ENCODE data around the gene RPL22L1.
"Not testable (repeated sequence)": the region's sequence is repeated elsewhere in the genome, so short reads cannot be mapped to it uniquely, and the experiment has no call there.

The RPL22L1 gene

DNA sequence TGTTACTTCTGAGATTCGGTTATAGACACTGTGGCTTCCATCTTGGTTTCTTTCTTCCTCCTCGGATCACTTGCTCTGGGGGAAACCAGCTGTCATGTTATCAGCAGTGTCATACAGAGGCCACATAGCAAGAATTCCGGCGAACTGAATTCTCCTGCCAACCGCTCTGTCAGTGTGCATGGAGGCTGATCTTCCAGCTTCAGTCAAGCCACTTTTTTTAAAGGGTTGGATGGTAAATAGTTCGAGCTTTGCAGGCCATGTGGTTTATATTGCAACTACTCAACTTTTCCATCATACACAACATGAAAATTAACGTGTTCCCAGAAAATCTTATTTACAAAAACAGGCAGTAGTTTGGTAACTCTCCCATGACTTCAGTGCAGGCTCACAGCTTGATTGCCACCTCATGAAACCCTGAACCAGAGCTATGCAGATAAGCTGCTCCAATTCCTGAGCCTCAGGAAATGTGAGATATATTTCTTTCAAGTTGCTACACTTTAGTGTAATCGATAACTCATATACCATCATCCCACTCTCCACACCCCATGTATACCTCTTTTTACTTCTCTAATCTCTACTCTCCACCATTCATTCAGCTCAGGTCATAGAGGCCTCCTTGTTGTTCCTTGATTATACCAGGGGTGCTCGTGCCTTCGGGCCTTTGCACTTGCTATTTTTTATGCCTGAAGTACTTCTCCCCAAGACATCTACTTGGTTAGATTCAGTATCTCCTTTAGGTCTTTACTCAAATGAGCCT lies 7.2 kb downstream of the RPL22L1 start:
- Mint-ChIP-seq H3K9me3 (no peaks in the 10 kb centered on the region), H3K36me3 (peaks cover 19% of the 10 kb centered on the region), H3K4me1 (peaks cover 16% of the 10 kb centered on the region), H3K27ac (peak overlapping the region; percentile 66), H3K4me3 (no peak overlapping the region), H3K27me3 (no peaks in the 10 kb centered on the region)

DNA sequence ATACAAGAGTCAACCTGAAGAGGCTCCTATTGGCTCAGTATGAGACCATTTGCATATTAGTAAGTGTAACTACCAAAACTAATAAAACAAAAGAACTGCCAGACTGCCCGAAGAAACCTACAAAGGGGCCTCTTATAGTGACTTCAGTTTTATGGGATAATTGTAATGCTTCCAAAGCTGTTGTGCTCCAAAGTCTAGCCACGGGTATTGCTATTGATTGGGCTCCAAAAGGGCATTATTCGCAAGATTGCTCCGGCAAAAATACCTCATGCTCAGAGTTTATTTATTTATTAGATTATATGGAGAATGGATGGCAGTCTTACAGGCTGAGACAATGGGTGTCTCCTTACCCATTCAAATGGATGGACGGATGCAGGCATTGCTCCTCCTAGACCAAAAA lies 11.4 kb downstream of the RPL22L1 start:
- Mint-ChIP-seq H3K27me3 (no peaks in the 10 kb centered on the region), H3K4me1 (peaks cover 9% of the 10 kb centered on the region), H3K4me3 (no peak overlapping the region), H3K9me3 (no peaks in the 10 kb centered on the region), H3K36me3 (no peaks in the 10 kb centered on the region), H3K27ac (no peak overlapping the region)

DNA sequence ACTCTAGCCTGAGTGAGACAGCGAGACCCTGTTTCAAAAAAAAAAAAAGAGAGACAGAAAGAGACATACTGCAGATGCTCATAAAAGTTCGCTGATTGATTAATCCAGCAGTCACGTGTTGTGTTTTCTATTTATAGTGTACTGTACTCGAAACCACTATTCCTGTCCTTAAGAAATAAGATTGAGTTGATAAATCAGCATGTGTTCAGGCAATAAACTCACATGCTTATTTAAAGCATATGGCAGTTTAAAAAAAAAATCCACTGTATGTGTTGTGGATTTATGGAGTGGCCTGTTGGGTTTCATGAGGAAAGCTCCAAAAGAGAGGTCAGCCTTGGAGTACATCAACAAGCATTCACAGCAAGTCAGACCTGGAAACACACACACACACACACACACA lies 17.7 kb downstream of the RPL22L1 start:
- H3K27me3 Mint-ChIP-seq: no peaks in the 10 kb centered on the region
- no peak overlapping the region for H3K27ac Mint-ChIP-seq
- H3K4me1 Mint-ChIP-seq: peaks cover 4% of the 10 kb centered on the region
- H3K36me3 Mint-ChIP-seq: no peaks in the 10 kb centered on the region
- H3K9me3 Mint-ChIP-seq: no peaks in the 10 kb centered on the region
- H3K4me3 Mint-ChIP-seq: no peak overlapping the region

DNA sequence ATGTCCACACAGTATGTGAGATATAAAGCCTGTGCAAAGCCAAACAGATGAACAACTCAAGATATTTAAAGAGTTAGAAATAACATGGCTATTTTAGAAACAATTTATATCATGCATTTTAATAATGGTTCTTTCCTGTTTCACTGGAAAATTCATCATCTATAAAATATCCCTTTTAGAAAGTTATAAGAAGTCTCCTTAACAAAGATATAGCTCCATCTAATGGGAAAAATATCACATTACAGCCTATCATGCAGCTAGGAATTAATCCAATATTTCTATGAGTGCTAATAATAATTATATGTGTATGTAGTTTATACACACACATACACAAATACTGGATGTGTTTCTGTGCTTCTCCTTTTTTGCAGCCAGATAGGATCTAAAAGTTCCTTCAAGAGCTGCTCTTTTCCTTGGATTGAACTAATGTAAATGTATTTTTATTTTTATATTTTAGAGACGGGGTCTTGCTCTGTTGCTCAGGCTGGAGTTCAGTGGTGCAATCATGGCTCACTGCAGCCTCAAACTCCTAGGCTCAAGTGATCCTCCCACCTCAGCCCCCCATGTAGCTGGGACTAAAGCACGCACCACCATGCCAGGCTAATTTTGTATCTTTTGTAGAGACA lies 21.6 kb downstream of the RPL22L1 start:
- H3K27ac Mint-ChIP-seq: no peak overlapping the region

DNA sequence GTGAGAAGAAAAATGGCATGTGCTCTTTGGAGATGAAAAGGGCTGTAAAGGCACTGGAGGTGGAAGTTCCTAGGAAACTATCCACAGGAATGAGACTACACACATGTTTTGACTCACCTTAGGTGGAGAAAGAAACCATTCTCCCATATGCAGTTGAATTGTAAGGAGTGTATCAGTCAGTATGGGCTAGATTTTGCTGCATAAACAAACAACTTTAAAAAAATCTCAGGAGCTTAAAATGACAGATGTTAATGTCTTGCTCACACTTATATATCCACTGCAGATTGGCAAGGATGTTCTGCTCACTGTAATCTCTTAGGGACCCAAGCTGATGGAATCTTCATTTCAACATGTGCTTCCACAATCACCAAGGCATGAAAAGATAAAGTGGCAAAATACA lies 25.6 kb downstream of the RPL22L1 start:
- Mint-ChIP-seq H3K27me3 (peaks cover 5% of the 10 kb centered on the region), H3K4me1 (no peaks in the 10 kb centered on the region), H3K9me3 (peaks cover 9% of the 10 kb centered on the region), H3K4me3 (no peak overlapping the region), H3K27ac (no peak overlapping the region), H3K36me3 (no peaks in the 10 kb centered on the region)

More for the DNA sequence above, 21.6 kb downstream of the RPL22L1 start:
- Mint-ChIP-seq H3K36me3 (no peaks in the 10 kb centered on the region), H3K4me3 (no peak overlapping the region), H3K27me3 (peaks cover 4% of the 10 kb centered on the region), H3K9me3 (peaks cover 9% of the 10 kb centered on the region), H3K4me1 (no peaks in the 10 kb centered on the region)

DNA sequence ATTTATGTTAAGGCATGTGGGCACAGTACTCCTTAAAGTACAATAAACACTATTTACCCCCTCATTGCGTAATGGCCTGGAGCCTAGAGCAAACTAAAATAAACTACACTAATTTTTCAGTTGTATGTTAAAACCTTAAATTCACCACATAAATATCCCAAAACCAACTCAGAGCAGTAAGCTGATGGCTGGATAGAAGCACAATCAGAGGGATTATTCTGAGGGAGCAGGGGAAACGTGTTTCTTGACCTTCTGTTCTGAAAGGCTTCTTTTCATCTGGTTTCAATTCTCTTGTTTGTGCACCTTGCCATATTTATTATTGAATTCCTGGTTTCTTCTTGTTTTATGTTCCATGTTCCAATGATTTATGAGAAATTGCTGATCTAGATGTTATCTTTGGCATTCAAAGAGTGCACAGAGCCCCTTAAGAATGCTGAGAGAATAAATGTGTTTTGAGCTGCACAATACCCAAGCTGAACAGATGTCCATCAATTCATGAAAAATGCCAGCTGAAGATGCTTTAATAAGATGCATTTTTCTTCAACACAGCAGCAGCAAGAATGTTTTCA lies 29.6 kb downstream of the RPL22L1 start:
- no peaks in the 10 kb centered on the region for H3K4me1 Mint-ChIP-seq
- H3K4me3 Mint-ChIP-seq: no peak overlapping the region
- no peaks in the 10 kb centered on the region for H3K36me3 Mint-ChIP-seq
- peaks cover 17% of the 10 kb centered on the region for H3K27me3 Mint-ChIP-seq
- H3K9me3 Mint-ChIP-seq: peaks cover 9% of the 10 kb centered on the region
- H3K27ac Mint-ChIP-seq: no peak overlapping the region

DNA sequence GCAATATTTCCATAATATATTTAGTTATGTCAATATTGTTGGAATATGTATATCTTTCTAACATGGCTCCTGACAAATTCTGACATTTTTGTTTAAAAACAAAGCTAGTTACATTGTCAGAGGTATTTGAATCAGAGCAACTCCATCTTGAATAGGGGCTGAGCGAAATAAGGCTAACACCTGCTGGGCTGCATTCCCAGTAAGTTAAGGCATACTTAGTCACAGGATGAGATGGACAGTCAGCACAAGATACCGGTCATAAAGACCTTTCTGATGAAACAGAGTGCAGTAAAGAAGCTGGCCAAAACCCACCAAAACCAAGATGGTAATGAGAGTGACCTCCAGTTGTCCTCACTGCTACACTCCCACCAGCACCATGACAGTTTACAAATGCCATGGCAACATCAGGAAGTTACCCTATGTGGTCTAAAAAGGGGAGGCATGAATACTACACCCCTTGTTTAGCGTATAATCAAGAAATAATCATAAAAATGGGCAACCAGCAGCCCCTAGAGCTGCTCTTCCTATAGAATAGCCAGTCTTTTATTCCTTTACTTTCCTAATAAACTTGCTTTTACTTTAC lies 30.4 kb downstream of the RPL22L1 start:
- no peaks in the 10 kb centered on the region for H3K4me1 Mint-ChIP-seq

DNA sequence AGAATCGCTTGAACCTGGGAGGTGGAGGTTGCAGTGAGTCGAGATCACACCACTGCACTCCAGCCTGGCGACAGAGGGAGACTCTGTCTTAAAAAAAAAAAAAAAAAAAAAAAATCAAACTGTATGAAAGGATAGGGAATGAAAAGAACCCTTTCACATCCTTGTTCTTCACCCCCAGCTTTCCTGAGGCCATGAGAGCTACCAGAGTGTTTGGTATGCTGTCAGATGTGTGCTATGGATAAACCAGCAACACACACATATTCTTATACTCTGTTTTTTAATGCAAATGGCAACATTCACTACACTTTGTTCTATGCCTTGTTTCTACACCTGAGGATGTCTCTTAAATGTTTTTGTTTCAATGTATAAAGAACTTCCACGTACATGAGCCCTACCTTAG lies 33.5 kb downstream of the RPL22L1 start:
- Mint-ChIP-seq H3K9me3 (no peaks in the 10 kb centered on the region), H3K36me3 (no peaks in the 10 kb centered on the region), H3K4me3 (no peak overlapping the region), H3K27me3 (peaks cover 25% of the 10 kb centered on the region), H3K27ac (no peak overlapping the region), H3K4me1 (no peaks in the 10 kb centered on the region)

More for the DNA sequence above, 30.4 kb downstream of the RPL22L1 start:
- no peak overlapping the region for H3K4me3 Mint-ChIP-seq
- H3K36me3 Mint-ChIP-seq: no peaks in the 10 kb centered on the region
- peaks cover 20% of the 10 kb centered on the region for H3K27me3 Mint-ChIP-seq
- no peak overlapping the region for H3K27ac Mint-ChIP-seq
- peaks cover 6% of the 10 kb centered on the region for H3K9me3 Mint-ChIP-seq

GRCh38 chr3:170835336-170835735 lies 34.7 kb downstream of the RPL22L1 start:
- Mint-ChIP-seq H3K36me3 (no peaks in the 10 kb centered on the region), H3K4me1 (peaks cover 1% of the 10 kb centered on the region), H3K27ac (no peak overlapping the region), H3K27me3 (peaks cover 24% of the 10 kb centered on the region), H3K9me3 (no peaks in the 10 kb centered on the region), H3K4me3 (no peak overlapping the region)

- Mint-ChIP-seq H3K4me3 (no peak overlapping the region), H3K27me3 (peaks cover 16% of the 10 kb centered on the region), H3K9me3 (no peaks in the 10 kb centered on the region), H3K4me1 (peaks cover 11% of the 10 kb centered on the region), H3K27ac (no peak overlapping the region), H3K36me3 (no peaks in the 10 kb centered on the region)
Measured at GRCh38 chr3:170830580-170830979, 39.4 kb downstream of the RPL22L1 start.

- H3K9me3 Mint-ChIP-seq: no peaks in the 10 kb centered on the region
- peaks cover 11% of the 10 kb centered on the region for H3K27me3 Mint-ChIP-seq
- H3K4me1 Mint-ChIP-seq: peaks cover 11% of the 10 kb centered on the region
- H3K27ac Mint-ChIP-seq: no peak overlapping the region
- no peaks in the 10 kb centered on the region for H3K36me3 Mint-ChIP-seq
- H3K4me3 Mint-ChIP-seq: no peak overlapping the region
Measured at GRCh38 chr3:170829546-170830272, 40.3 kb downstream of the RPL22L1 start.

DNA sequence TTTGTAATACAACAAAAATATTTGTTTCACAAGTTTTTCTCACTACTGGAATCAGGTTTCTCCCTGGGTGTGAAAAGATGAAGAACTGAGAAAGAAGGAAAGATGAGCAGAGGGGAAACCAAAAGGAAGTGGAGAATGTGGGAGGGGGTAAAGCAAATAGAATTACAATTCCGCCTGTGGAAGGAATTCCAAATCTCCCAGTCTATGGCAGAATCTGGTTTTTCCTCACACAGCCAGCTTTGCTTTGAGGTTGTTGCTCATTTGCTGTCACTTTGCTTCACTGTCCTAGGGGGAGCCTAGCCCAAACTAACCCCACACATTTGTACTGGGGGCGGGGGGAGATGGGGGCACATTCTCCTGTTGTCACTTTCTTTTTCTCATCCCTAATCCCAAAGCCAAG lies 43.9 kb downstream of the RPL22L1 start:
- no peaks in the 10 kb centered on the region for H3K36me3 Mint-ChIP-seq
- H3K4me1 Mint-ChIP-seq: peaks cover 11% of the 10 kb centered on the region
- no peaks in the 10 kb centered on the region for H3K9me3 Mint-ChIP-seq
- H3K27me3 Mint-ChIP-seq: peaks cover 5% of the 10 kb centered on the region
- no peak overlapping the region for H3K27ac Mint-ChIP-seq
- no peak overlapping the region for H3K4me3 Mint-ChIP-seq

DNA sequence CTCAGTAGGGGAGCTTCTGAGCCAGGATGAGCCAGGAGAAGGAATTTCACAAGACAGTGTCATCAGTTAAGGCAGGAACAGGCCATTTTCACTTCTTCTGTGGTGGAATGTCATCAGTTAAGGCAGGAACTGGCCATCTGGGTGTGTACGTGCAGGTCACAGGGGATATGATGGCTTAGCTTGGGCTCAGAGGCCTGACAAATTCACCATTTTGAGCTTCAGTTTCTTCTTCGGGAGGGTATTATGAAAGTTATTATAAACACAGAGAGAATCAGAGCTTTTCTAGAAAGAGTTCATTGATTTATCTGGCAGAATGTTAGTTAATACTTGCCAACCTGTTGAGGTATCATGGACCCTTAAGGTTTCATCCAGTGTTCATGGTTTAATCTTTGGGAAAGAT lies 46.4 kb downstream of the RPL22L1 start:
- not testable (repeated sequence) for H3K36me3 Mint-ChIP-seq, H3K4me3 Mint-ChIP-seq, H3K4me1 Mint-ChIP-seq, H3K27ac Mint-ChIP-seq, H3K27me3 Mint-ChIP-seq, H3K9me3 Mint-ChIP-seq

DNA sequence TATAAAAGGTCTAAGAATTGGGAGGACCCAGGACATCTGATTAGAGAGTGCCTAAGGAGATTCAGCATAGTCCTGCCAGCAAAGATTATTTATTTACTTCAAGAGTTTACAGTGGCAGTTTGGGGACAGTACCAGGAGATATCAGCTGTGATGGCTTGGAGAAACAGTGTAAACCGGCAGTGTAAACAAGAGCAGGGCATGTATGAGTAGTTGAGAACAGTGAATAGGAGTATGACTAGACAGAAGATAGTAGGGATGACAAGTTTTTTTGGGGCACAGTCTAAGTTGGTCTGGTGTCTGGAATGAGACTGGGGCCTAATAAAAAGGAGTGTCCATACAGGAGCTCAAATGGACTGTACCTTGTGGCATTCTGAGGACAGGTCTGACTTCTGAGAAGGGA lies 51.7 kb downstream of the RPL22L1 start:
- H3K4me3 Mint-ChIP-seq, H3K27me3 Mint-ChIP-seq, H3K9me3 Mint-ChIP-seq, H3K27ac Mint-ChIP-seq, H3K36me3 Mint-ChIP-seq, H3K4me1 Mint-ChIP-seq: not testable (repeated sequence)

- not testable (repeated sequence) for H3K27ac Mint-ChIP-seq, H3K4me1 Mint-ChIP-seq, H3K27me3 Mint-ChIP-seq, H3K9me3 Mint-ChIP-seq, H3K4me3 Mint-ChIP-seq, H3K36me3 Mint-ChIP-seq
Measured at GRCh38 chr3:170817471-170817870, 52.5 kb downstream of the RPL22L1 start.

DNA sequence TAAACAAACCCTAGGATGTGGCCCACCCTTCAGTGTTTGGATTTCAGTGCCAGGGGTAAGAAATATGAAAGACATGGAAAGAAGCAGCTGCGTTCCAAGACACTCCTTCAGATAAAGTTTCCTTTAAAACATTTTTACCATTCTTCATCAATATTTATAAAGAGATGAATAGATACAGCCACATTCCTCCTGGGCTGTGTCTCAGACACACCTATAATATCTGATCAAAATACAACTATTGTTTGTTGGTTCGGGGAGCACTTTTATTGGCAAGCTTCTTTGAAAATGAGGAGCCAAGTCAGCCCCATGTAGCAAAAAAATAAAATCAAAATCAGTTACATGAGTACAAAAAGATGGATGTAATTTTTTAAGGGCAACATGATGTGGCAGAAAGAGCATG lies 53.2 kb downstream of the RPL22L1 start:
- Mint-ChIP-seq H3K27me3 (no peaks in the 10 kb centered on the region), H3K9me3 (no peaks in the 10 kb centered on the region), H3K4me3 (no peak overlapping the region), H3K27ac (no peak overlapping the region), H3K36me3 (no peaks in the 10 kb centered on the region), H3K4me1 (no peaks in the 10 kb centered on the region)

Measured in activated naive CD4-positive, alpha-beta T cell treated with anti-CD3 and anti-CD28 coated beads, Interleukin-2, amount 50 U/mL, for 24 hours (primary cell).